HG03439 (cell line): Measurements from ENCODE around the gene CFL1.

Experiments used
- ATAC-seq: cut with Tn5 transposase; IDR thresholded peaks from one replicate; pipeline ENCODE4 v1.9.1; 2021; ENCODE audit warnings: mild to moderate bottlenecking, moderate library complexity; ENCODE audit not compliant: unreplicated experiment

CFL1 gene

DNA sequence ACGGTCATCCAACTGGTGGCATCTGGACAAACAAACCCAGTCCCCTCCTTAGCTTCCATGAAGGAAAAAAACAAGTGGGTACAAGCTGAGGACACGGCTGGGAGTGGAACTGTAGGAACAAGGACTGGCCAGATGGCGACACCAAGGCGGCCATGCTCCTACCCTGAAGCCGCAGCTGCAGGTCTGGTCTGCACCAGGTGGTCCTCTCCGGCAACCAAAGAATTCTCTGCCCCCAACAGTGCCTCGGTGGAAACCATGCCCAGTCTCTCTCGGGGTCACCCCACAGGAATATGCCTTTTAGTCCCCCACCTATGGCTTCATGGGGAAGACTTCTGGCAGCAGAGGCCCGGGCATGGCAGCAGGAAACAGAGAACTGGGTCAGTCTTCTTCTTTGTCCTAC lies 48.5 kb downstream of the CFL1 start:
- no peak for ATAC-seq

DNA sequence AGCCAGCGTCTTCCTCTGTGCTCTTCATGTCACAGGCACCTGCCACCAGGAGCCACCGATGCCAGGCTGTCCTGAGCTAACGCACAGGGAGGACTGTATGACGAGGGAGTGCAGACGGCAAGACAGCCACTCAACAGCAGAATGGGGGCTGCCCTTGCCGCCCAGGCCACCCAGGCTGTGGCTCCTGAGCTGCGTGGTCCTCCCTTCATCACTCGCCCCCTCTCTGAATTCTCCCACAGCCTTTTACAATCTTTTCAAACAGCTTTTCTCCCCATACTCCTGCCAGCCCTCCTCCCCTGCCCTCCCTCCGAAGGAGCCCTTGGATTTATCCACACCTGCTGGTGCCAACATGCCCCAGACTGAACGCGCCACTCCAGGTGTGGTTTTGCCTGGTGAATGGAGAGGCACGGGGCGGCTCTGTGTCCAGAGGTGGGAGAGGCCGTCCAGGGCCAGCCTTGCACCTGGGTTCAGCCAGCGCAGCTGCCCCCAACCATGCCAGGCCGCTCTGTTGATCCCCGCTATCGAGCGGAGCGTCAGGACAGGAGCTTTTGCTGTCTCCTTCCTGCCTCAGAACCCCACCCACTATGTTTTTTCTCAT lies 49.1 kb downstream of the CFL1 start:
- ATAC-seq, result no peak

- no peak for ATAC-seq
Observed at GRCh38 chr11:65806979-65807378, 51.0 kb downstream of the CFL1 start.
